MM.1S (cell line): ENCODE data around the gene TBX6.
A peak's percentile ranks its signal among the peaks of the same experiment; 100 is the strongest.

ENCODE experiments used
- DNase-seq: peaks from one replicate; pipeline ENCODE4 v3.0.0-alpha.2; 2015
- H2AFZ ChIP-seq: fragments of 300-600 bp; sonication (generic); 2 replicates; pipeline ENCODE4 v1.6.0; 2016; ENCODE audit warnings: antibody characterized with exemption, low read length
- H3F3A ChIP-seq: fragments of 300-600 bp; sonication (generic); 2 replicates; pipeline ENCODE4 v1.6.1; 2016; ENCODE audit warnings: mild to moderate bottlenecking, antibody characterized with exemption, low read length, moderate library complexity, mixed read lengths; ENCODE audit not compliant: insufficient read depth
- H3K27ac ChIP-seq: fragments of 300-600 bp; sonication (generic); 2 replicates; pipeline ENCODE4 v1.5.1; 2016; ENCODE audit warnings: mild to moderate bottlenecking, low read length
- H3K27me3 ChIP-seq: fragments of 300-600 bp; sonication (generic); replicated peaks from 2 replicates; pipeline ENCODE4 v1.6.0; 2016; ENCODE audit warnings: low read length; ENCODE audit not compliant: insufficient read depth
- H3K36me3 ChIP-seq: fragments of 300-600 bp; sonication (generic); replicated peaks from 2 replicates; pipeline ENCODE4 v1.6.1; 2016; ENCODE audit warnings: mild to moderate bottlenecking, low read length, mixed read lengths; ENCODE audit not compliant: insufficient read depth
- H3K4me1 ChIP-seq: fragments of 300-600 bp; sonication (generic); 2 replicates; pipeline ENCODE4 v1.6.1; 2016; ENCODE audit warnings: low read length, mixed read lengths
- H3K4me2 ChIP-seq: fragments of 300-600 bp; sonication (generic); 2 replicates; pipeline ENCODE4 v1.6.0; 2016; ENCODE audit warnings: low read depth, low read length
- H3K4me3 ChIP-seq: fragments of 300-600 bp; sonication (generic); 2 replicates; pipeline ENCODE4 v1.5.1; 2016; ENCODE audit warnings: low read length, mixed read lengths
- H3K79me2 ChIP-seq: fragments of 300-600 bp; sonication (generic); 2 replicates; pipeline ENCODE4 v1.6.1; 2016; ENCODE audit warnings: mixed run types, low read length, mixed read lengths
- H3K9ac ChIP-seq: fragments of 300-600 bp; sonication (generic); 2 replicates; pipeline ENCODE4 v1.6.1; 2016; ENCODE audit warnings: low read length, mixed read lengths
- H3K9me2 ChIP-seq: fragments of 300-600 bp; sonication (generic); replicated peaks from 2 replicates; pipeline ENCODE4 v1.6.1; 2016; ENCODE audit warnings: mild to moderate bottlenecking, low read length, mixed read lengths; ENCODE audit not compliant: insufficient read depth
- H3K9me3 ChIP-seq: fragments of 300-600 bp; sonication (generic); replicated peaks from 2 replicates; pipeline ENCODE4 v1.6.1; 2016; ENCODE audit warnings: mild to moderate bottlenecking, low read length, mixed read lengths; ENCODE audit not compliant: insufficient read depth
- H4K20me1 ChIP-seq: fragments of 300-600 bp; sonication (generic); 2 replicates; pipeline ENCODE4 v1.6.1; 2016; ENCODE audit warnings: mild to moderate bottlenecking, low read length, moderate library complexity, mixed read lengths; ENCODE audit not compliant: insufficient read depth
- CTCF ChIP-seq: fragments of 300-600 bp; sonication (generic); IDR thresholded peaks from 2 replicates; pipeline ENCODE4 v1.5.1; 2016; ENCODE audit warnings: antibody characterized with exemption, low read length, mixed read lengths
- EZH2 ChIP-seq: fragments of 300-600 bp; sonication (generic); optimal IDR thresholded peaks from 2 replicates; pipeline ENCODE3; 2017; ENCODE audit warnings: low read depth, mild to moderate bottlenecking, antibody characterized with exemption, low read length, mixed read lengths
- EZH2phosphoT487 ChIP-seq: fragments of 300-600 bp; sonication (generic); IDR thresholded peaks from 2 replicates; pipeline ENCODE4 v1.6.1; 2018; ENCODE audit warnings: antibody characterized with exemption, low read length

TBX6 gene, protein sequence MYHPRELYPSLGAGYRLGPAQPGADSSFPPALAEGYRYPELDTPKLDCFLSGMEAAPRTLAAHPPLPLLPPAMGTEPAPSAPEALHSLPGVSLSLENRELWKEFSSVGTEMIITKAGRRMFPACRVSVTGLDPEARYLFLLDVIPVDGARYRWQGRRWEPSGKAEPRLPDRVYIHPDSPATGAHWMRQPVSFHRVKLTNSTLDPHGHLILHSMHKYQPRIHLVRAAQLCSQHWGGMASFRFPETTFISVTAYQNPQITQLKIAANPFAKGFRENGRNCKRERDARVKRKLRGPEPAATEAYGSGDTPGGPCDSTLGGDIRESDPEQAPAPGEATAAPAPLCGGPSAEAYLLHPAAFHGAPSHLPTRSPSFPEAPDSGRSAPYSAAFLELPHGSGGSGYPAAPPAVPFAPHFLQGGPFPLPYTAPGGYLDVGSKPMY

DNA sequence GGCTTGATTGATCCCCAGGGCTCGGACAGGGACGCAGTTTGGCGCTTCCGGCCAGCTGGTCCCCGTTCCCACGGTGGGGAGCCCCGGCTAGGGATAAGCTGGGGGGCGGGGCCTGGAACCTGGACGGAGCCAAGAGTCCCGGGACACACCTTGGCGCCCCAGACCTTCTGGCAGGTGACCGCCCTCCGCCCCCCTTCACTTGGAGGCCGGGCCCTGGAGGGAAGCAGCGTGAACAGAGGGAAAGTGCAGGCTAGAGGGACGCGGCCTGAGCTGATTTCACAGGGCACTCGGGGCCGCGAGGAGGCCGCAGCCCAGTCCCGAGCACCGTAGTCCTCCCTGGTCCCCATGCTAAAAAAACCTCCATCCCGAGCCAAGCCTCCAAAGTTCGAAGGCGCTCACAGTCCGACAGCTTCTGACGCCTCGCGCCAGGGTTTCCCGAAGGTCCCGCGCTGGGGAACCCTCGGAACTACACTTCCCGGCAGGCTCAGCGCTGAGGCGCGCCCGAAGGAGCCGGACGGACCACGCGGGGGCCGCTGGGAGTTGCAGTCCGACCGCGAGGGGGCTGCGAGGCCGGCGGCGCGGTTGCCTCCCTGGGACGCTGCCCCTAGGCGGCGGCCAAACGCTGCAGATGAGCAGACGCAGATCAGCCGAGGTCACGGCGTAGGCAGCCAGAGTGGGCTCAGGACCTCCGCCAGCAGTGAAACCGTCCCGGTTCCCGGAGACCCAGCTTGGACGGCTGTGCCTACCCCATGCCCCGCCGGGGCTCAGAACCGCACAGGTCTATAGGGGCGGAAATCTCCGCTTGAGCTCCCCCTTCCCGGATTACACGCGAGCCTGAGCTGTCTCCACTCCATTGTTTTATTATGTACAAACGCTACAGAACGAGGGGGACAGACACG lies at the start of gene TBX6:
Gene TBX6, minus strand, starts transcription at position 451 of the 899 bp plus-strand sequence. CDS start 731 bp downstream, outside the sequence.
- H3K4me1 ChIP-seq: peaks cover 24% of the 10 kb centered on the region

DNA sequence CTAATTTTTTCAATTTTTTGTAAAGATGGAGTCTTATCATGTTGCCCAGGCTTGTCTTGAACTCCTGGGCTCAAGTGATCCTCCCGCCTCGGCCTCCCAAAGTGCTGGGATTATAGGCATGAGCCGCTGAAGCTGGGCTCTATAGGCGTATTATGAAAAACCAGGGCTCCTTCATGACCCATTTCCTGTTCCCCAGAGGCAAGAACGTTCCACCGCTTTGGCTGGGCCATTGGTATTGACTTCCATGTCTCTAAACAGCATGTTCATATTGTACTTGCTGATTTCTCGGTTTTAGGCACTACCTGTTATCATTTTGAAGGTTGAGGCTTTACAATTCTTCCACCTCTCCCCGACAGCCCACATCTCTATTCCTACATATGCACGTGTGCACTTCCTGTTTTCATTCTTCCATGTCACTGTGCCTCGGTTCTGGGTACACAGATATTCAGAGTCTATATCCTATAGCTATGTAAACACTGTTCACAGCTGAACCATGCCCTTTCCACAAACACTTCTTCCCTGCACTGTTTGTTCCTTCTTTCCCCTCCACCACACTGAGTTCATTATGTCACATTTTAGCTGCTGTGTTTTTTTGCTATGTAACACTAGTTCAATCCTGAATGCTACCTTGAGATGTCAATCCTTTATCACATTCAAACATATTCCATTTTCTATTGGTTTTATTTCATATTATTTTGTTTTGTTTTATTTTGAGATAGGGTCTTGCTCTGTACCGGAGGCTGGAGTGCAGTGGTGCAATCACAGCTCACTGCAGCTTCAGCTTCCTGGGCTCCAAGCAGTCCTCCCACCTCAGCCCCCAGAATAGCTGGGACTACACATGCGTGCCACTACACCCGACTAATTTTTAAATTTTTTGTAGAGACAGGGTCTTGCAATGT lies 48.1 kb upstream of the TBX6 start:
- H3K27me3 ChIP-seq: no peaks in the 10 kb centered on the region
- 0 out of 2 replicates have a peak overlapping the region, but pooled peaks have one; percentile 7 for H2AFZ ChIP-seq
- H3K36me3 ChIP-seq: no peaks in the 10 kb centered on the region
- no peaks in the 10 kb centered on the region for H3K9me3 ChIP-seq
- no peak overlapping the region for H3K4me3 ChIP-seq
- no peaks in the 10 kb centered on the region for H3K79me2 ChIP-seq
- H3K9me2 ChIP-seq: no peaks in the 10 kb centered on the region
- TF ChIP-seq EZH2phosphoT487: no peak
- DNase-seq: no peak
- no peak overlapping the region for H3K4me2 ChIP-seq
- no peak overlapping the region for H3K27ac ChIP-seq
- H3K9ac ChIP-seq: no peak overlapping the region
- peaks cover 4% of the 10 kb centered on the region; the same call in 1 of the 2 replicates for H3K4me1 ChIP-seq
- no peaks in the 10 kb centered on the region for H3F3A ChIP-seq
- no peaks in the 10 kb centered on the region for H4K20me1 ChIP-seq

More for the DNA sequence above, at the start of gene TBX6:
- Histone ChIP-seq H3K9me3 (no peaks in the 10 kb centered on the region), H2AFZ (peak within 1 kb of the TSS; percentile 98), H3K4me2 (peak within 1 kb of the TSS; percentile 95), H3K79me2 (peaks cover 21% of the 10 kb centered on the region), H3K27ac (peak within 1 kb of the TSS; percentile 71), H3K9ac (peak within 1 kb of the TSS; percentile 67), H3K4me3 (peak within 1 kb of the TSS; percentile 75), H3K36me3 (no peaks in the 10 kb centered on the region), H3F3A (peaks cover 22% of the 10 kb centered on the region), H3K27me3 (no peaks in the 10 kb centered on the region), H4K20me1 (no peaks in the 10 kb centered on the region), H3K9me2 (no peaks in the 10 kb centered on the region)
- TF ChIP-seq EZH2 (no peak), CTCF (peak; percentile 73), EZH2phosphoT487 (no peak)
- DNase-seq: peak; percentile 96

DNA sequence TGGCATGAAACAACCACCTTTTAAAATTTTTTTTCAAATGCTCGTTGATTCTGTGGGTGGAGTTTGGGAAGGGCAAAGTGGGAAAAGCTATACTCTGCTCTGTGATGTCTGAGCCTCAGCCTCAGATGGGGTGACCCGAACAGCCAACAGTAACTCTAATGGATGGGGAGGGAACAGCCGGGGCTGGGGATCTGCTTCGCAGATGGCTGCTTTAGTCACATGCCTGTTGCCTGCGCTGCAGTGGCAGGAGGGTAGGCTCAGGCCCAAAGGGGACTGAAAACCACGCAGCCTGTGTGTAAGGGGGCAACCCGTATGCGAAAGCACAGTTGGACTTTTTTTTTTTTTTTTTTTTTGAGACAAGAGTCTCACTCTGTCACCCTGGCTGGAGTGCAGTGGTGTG lies 46.2 kb upstream of the TBX6 start:
- H3K4me3 ChIP-seq: no peak overlapping the region
- no peaks in the 10 kb centered on the region for H3K36me3 ChIP-seq
- H3K9ac ChIP-seq: no peak overlapping the region
- H3K27ac ChIP-seq: no peak overlapping the region
- H3K27me3 ChIP-seq: no peaks in the 10 kb centered on the region
- H3K9me3 ChIP-seq: no peaks in the 10 kb centered on the region
- no peak overlapping the region for H3K4me2 ChIP-seq
- H3K9me2 ChIP-seq: no peaks in the 10 kb centered on the region
- TF ChIP-seq CTCF (no peak), EZH2 (no peak), EZH2phosphoT487 (no peak)
- H2AFZ ChIP-seq: no peak overlapping the region
- no peaks in the 10 kb centered on the region for H3K79me2 ChIP-seq
- H3F3A ChIP-seq: no peaks in the 10 kb centered on the region
- peaks cover 4% of the 10 kb centered on the region; the same call in 1 of the 2 replicates for H3K4me1 ChIP-seq
- DNase-seq: no peak
- no peaks in the 10 kb centered on the region for H4K20me1 ChIP-seq
